NOMO-1 treated with DMSO at 0.1 percent for 48 hours (cell line): ENCODE data around the gene SHISA4.
"Not testable (repeated sequence)": the region's sequence is repeated elsewhere in the genome, so short reads cannot be mapped to it uniquely, and the experiment has no call there.

Source experiments
- DNase-seq: peaks from one replicate; lab custom pipeline; 2025; ENCODE audit not compliant: unreplicated experiment; lab: John Stamatoyannopoulos, UW

The SHISA4 gene

GRCh38 chr1:201925981-201926645, 37.4 kb downstream of the SHISA4 start:
- no peak for DNase-seq

DNA sequence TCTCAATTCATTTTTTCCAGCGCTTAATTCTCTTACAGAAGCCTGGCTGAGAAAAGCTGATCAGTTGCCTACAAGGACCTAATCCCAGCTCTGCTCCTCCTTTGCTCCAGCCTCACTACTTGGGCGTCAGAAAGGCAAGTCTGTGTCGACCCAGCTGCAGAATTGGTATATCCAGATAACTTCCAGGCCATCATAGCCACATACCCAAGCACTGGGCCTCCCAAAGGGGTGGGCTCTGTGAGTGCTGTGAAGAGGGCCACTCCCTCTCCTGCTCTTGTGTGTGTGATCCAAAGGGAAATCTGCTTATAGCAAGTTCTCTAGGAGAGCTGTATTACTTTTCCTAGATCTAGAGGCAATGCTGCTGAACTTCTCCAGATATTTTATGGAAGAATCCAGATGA, 39.6 kb downstream of the SHISA4 start:
- no peak for DNase-seq

- DNase-seq = no peak
These were observed 41.4 kb downstream of the SHISA4 start for GRCh38 chr1:201930137-201930536.

DNA sequence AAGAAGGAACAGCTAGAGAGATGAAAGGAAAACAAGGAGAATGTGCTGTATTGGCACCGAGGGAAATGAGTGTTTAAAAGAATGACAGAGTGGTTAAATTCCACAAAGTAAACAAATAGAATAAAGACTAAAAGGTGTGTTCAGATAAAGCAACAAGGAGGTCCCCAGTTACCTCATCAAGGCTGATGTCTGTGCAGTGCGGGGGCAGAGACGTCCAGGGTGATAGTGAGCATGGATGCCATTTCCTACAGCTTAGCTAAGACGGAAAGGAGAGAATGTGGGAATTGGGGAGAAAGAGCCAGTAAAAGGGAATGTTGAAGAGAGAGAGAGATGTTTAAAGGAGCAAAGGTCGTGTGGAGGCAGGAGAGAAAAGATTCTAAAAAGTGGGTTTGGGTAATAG, 42.1 kb downstream of the SHISA4 start:
- DNase-seq = no peak

DNA sequence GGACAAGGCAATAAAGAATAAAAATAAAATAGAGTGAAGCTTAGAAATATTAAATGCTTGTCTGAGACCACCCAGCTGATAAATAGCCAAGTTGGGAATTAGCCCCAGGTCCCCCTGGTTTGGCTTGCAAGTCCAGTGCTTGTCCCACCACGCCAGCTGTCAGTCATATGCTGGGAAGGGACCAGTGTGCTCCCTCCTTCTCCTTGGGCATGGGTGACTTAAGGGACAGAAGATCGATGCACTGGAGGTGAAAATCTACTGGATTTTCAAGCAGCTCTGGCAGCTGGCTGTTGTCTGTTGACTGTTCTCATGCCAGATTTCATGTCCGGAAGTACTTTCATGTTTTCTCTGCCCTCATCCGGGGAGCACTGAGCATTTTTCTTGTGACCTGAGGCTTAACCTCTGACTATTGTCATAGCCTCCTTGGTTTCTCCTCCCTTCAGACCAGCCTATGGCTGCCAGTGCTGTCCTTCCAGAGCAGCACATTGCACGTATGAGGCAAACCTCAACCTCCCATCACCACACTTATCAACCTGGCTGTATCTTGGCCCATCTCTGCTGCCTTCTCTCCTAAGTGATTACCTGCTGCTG, 45.2 kb downstream of the SHISA4 start:
- no peak for DNase-seq

DNA sequence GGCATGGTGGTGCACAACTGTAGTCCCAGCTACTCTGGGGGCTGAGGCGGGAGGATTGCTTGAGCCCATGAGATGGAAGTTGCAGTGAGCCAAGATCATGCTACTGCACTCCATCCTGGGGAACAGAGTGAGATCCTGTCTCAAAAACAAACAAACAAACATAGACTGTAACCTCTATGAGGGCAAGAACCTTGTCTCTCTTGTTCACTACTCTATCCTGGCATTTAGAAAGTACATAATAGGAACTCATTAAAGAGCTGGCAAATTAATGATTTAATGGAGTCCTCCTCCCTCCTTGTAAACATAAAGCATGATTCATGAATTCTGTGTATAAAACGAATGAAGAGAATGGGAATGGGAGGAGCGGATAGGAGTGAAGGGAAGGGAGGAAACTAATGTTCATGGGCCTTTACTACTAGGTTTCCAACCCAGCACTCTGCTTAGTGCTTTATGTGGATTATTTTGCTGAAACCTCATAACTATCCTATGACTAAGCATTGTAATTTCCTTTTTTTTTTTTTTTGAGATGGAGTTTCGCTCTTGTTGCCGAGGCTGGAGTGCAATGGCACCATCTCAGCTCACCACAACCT, 49.0 kb downstream of the SHISA4 start:
- DNase-seq = no peak

- DNase-seq = no peak
These were observed 49.8 kb downstream of the SHISA4 start for GRCh38 chr1:201938440-201939035.

- DNase-seq = no peak
These were observed 50.5 kb downstream of the SHISA4 start for GRCh38 chr1:201939148-201939547.

GRCh38 chr1:201939574-201939973, 50.9 kb downstream of the SHISA4 start:
- no peak for DNase-seq

GRCh38 chr1:201940316-201940715, 51.6 kb downstream of the SHISA4 start:
- DNase-seq = not testable (repeated sequence)

GRCh38 chr1:201941420-201942128, 52.9 kb downstream of the SHISA4 start:
- no peak for DNase-seq

GRCh38 chr1:201942129-201942495, 53.4 kb downstream of the SHISA4 start:
- no peak for DNase-seq
